ENCODE data around the gene ZC4H2.

DNA sequence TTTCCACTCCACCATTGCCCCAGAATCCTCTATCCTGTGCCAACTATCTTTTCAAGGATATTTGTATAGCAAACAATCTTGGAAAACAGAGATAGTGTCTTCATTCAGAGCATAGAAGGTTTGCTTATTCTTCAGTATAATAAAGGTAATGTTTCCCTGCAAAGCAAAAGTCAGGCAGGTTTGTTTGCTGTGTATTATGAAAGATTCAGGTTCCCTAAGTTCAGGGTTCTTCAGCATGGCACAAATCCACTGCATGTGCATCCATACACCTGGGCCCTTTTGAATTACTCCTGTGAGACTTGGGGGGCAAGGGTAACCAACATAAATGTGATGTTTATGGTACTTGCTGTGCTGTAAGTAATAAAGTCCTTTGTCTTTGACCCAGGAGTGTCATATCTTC, 33.2 kb upstream of the ZC4H2 start:
- TF ChIP-seq GRHL2 (CRISPR knock-in tag; IDR thresholded peaks at IDR 0.05; ENCODE audit: insufficient replicate concordance, severe bottlenecking) (no peak), CTCF (IDR thresholded peaks at IDR 0.05) (no peak), KAT7 (CRISPR knock-in tag; IDR thresholded peaks at IDR 0.05; ENCODE audit: borderline replicate concordance) (no peak), TEAD1 (CRISPR knock-in tag; IDR thresholded peaks at IDR 0.05) (no peak), ZNF138 (CRISPR knock-in tag; conservative IDR thresholded peaks at IDR 0.05) (no peak), ZNF281 (CRISPR knock-in tag; IDR thresholded peaks at IDR 0.05) (no peak), FOXP1 (CRISPR knock-in tag; IDR thresholded peaks at IDR 0.05; ENCODE audit: borderline replicate concordance) (no peak)
- TF ChIP-seq, protein P1, sequence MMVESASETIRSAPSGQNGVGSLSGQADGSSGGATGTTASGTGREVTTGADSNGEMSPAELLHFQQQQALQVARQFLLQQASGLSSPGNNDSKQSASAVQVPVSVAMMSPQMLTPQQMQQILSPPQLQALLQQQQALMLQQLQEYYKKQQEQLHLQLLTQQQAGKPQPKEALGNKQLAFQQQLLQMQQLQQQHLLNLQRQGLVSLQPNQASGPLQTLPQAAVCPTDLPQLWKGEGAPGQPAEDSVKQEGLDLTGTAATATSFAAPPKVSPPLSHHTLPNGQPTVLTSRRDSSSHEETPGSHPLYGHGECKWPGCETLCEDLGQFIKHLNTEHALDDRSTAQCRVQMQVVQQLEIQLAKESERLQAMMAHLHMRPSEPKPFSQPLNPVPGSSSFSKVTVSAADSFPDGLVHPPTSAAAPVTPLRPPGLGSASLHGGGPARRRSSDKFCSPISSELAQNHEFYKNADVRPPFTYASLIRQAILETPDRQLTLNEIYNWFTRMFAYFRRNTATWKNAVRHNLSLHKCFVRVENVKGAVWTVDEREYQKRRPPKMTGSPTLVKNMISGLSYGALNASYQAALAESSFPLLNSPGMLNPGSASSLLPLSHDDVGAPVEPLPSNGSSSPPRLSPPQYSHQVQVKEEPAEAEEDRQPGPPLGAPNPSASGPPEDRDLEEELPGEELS (CRISPR knock-in tag; IDR thresholded peaks at IDR 0.05): no peak

Measured in WTC11 (cell line).